Gastroesophageal sphincter (tissue), 4 donors: ENCODE data around the gene ELMO1. TPM values are rescaled to one million over a fixed set of nuclear protein-coding genes. Genes with fewer than 3 reads are reported as not detected.
"Not testable (repeated sequence)": the region's sequence is repeated elsewhere in the genome, so short reads cannot be mapped to it uniquely, and the experiment has no call there.

Source experiments
- ATAC-seq: fragments of 150-250 bp; one replicate; pipeline ENCODE4 v1.9.1; 2016; ENCODE audit warnings: mild to moderate bottlenecking, moderate library complexity
- H3K27ac ChIP-seq, 4 donors: fragments of 200-600 bp; sonication (generic) in 3 of 4; 1 replicate in 3 of 4; 2 replicates in 1 of 4; pipeline ENCODE4 v1.5.1; 2016 to 2019
- H3K27me3 ChIP-seq: fragments of 200-600 bp; sonication (generic); one replicate; pipeline ENCODE4 v1.5.1; 2019
- H3K36me3 ChIP-seq, 2 donors: fragments of 200-600 bp; sonication (generic); one replicate each; pipeline ENCODE4 v1.5.1; 2019; ENCODE audit warnings: control low read depth in 1 of 2
- H3K4me1 ChIP-seq, 3 donors: fragments of 200-600 bp; sonication (generic); 1 replicate in 2 of 3; 2 replicates in 1 of 3; pipeline ENCODE4 v1.5.1; 2016 to 2019; ENCODE audit warnings: control low read depth in 2 of 3
- H3K4me3 ChIP-seq, 2 donors: fragments of 200-600 bp; sonication (generic); one replicate each; pipeline ENCODE4 v1.5.1; 2019; ENCODE audit warnings: mild to moderate bottlenecking in 1 of 2, moderate library complexity in 1 of 2
- H3K9me3 ChIP-seq, 3 donors: fragments of 200-600 bp; sonication (generic); one replicate each; pipeline ENCODE4 v1.5.1; 2017 to 2019; ENCODE audit warnings: control low read depth in 2 of 3
- EP300 ChIP-seq: sonication (generic); formaldehyde crosslinking; IDR thresholded peaks from one replicate; pipeline ENCODE4 v1.6.1; 2017; ENCODE audit warnings: antibody characterized with exemption, mild to moderate bottlenecking
- POLR2A ChIP-seq, 2 donors: fragments of 450-650 bp; IDR thresholded peaks; one replicate each; pipeline ENCODE4 v1.6.1; 2017; ENCODE audit warnings: antibody characterized with exemption in 2 of 2, mild to moderate bottlenecking in 2 of 2, moderate library complexity in 1 of 2
- POLR2AphosphoS5 ChIP-seq: sonication (generic); formaldehyde crosslinking; IDR thresholded peaks from one replicate; pipeline ENCODE4 v1.6.1; 2017; ENCODE audit warnings: antibody characterized with exemption
- WGBS, 2 donors: methylation state at CpG; one replicate each; pipeline ENCODE4 v1.1.5; 2018; ENCODE audit warnings: low coverage in 1 of 2; 5-methylcytosine and 5-hydroxymethylcytosine counted together
- total RNA-seq, 4 donors: library from RNA; depleted of rRNA; stranded (reverse); fragments of >200 nt; gene quantifications; one replicate each; pipeline ENCODE4 v1.1.0, GENCODE V29; 2016
- TF ChIP-seq, protein P1 (sequence below), 4 experiments: fragments of 200-600 bp in 2 of 4; fragments of 450-650 bp in 2 of 4; sonication (generic) in 1 of 4; IDR thresholded peaks; one replicate each; pipeline ENCODE4 v1.5.1; 2017 to 2019; ENCODE audit warnings: antibody characterized with exemption in 4 of 4, mild to moderate bottlenecking in 2 of 4, moderate library complexity in 2 of 4

Gene ELMO1
- total RNA-seq, 4 donors from 2014 or later, result 22.1 to 54.0 (median 42.7) TPM

GRCh38 chr7:36982766-36983165 is 465.9 kb downstream of the ELMO1 start:
- Histone ChIP-seq H3K27me3 (no peaks in the 10 kb centered on the region), H3K9me3 (no peaks in the 10 kb centered on the region), H3K4me1 (peaks cover 9 to 72% (median 16%) of the 10 kb centered on the region in 3 donors), H3K4me3 (no peak overlapping the region), H3K36me3 (no peaks in the 10 kb centered on the region), H3K27ac (peak overlapping the region in 2 of 4 donors; percentile 28 to 36)
- WGBS, 2 donors, result 90 to 100% methylated on average over 1 to 2 of the region's 3 CpGs
- no peak for ATAC-seq
- TF ChIP-seq POLR2A (IDR thresholded peaks at IDR 0.05), result no peak
- no peak for TF ChIP-seq POLR2AphosphoS5
- TF ChIP-seq, protein P1, sequence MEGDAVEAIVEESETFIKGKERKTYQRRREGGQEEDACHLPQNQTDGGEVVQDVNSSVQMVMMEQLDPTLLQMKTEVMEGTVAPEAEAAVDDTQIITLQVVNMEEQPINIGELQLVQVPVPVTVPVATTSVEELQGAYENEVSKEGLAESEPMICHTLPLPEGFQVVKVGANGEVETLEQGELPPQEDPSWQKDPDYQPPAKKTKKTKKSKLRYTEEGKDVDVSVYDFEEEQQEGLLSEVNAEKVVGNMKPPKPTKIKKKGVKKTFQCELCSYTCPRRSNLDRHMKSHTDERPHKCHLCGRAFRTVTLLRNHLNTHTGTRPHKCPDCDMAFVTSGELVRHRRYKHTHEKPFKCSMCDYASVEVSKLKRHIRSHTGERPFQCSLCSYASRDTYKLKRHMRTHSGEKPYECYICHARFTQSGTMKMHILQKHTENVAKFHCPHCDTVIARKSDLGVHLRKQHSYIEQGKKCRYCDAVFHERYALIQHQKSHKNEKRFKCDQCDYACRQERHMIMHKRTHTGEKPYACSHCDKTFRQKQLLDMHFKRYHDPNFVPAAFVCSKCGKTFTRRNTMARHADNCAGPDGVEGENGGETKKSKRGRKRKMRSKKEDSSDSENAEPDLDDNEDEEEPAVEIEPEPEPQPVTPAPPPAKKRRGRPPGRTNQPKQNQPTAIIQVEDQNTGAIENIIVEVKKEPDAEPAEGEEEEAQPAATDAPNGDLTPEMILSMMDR (IDR thresholded peaks at IDR 0.05), result no peak
- no peak for TF ChIP-seq EP300

DNA sequence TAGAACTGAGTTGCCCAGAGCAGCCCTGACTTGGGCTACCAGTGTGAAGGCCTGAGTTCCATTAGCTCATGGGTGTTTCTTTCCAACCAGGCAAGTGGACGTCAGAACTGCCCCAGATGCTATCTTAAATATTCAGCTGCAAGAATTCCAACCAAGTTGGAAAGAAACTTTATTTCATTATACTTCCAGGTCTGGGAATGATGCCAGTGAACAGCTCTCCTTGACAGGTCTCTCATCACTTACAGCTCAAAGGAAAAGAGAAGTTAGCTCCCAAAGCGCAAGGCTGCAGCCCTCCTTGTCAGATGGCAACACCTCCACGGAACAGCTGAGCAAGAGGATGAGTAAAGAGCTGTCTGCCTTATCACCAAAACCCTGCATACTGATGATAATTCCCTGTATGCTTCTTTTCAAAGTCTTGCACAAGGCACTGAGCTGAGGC is 468.8 kb downstream of the ELMO1 start:
- TF ChIP-seq POLR2AphosphoS5, result peak; percentile 65
- no peak for TF ChIP-seq POLR2A (IDR thresholded peaks at IDR 0.05)
- H3K4me3 ChIP-seq, result no peak overlapping the region
- peaks cover 9 to 47% (median 12%) of the 10 kb centered on the region in 3 donors for H3K4me1 ChIP-seq
- H3K9me3 ChIP-seq, result no peaks in the 10 kb centered on the region
- peak overlapping the region; percentile 80 to 98 (median 82) for H3K27ac ChIP-seq
- no peaks in the 10 kb centered on the region for H3K27me3 ChIP-seq
- no peaks in the 10 kb centered on the region for H3K36me3 ChIP-seq
- ATAC-seq, result peak; percentile 88
- 42 to 60% methylated on average over 1 to 3 of the region's 3 CpGs for WGBS, 2 donors

DNA sequence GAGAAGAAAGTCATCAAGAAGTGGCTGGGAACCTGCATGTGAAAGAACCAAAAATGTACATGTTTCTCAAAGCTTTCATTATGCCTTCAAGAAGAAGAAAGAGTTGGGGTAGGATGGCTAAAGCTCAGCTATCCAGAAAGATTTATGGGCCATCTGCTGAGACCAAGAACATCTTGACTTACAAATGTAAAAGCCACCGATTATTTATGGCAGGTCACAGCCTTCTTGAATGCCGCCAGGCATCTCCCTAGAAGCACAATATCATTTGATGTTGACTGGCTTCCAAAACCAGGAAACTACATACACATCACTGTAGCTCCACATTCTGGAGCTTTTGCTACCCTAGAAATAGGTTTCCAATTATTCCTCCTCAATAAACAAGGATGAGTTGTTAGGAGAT is 470.2 kb downstream of the ELMO1 start:
- Histone ChIP-seq H3K9me3 (no peaks in the 10 kb centered on the region), H3K36me3 (no peaks in the 10 kb centered on the region), H3K4me3 (no peak overlapping the region), H3K27ac (peak overlapping the region in 2 of 4 donors; percentile 81 to 84), H3K4me1 (peaks cover 4 to 33% (median 9%) of the 10 kb centered on the region in 3 donors), H3K27me3 (no peaks in the 10 kb centered on the region)
- 75 to 100% methylated on average over 1 to 2 of the region's 2 CpGs for WGBS, 2 donors
- no peak for ATAC-seq
- TF ChIP-seq POLR2AphosphoS5 (no peak), POLR2A (IDR thresholded peaks at IDR 0.05) (no peak), EP300 (no peak)
- TF ChIP-seq, protein P1 (IDR thresholded peaks at IDR 0.05), result no peak

DNA sequence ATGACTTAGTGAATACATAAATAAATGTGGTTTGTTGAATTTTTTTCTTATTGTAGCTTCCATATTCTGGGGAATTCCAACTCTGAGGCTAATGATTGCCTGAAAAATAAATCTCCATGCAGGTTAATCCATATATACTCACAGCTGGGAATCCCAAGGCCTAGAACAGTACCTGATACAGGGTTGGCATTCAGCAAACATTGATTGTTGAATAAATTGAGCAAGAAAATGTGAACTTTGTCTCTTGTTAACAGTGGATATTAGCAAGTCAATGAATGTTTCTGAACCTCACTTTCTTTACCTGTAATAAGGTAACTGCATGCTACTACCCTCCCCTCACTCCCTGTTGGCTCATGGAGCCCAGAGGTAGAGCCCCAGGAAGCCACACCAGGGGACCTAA is 470.8 kb downstream of the ELMO1 start:
- TF ChIP-seq, protein P1 (IDR thresholded peaks at IDR 0.05), result no peak
- no peak for TF ChIP-seq POLR2A (IDR thresholded peaks at IDR 0.05)
- TF ChIP-seq EP300, result no peak
- no peak for TF ChIP-seq POLR2AphosphoS5
- no peaks in the 10 kb centered on the region for H3K36me3 ChIP-seq
- H3K27ac ChIP-seq, result peak overlapping the region in 2 of 4 donors; percentile 81 to 84
- no peak overlapping the region for H3K4me3 ChIP-seq
- peaks cover 4 to 31% (median 9%) of the 10 kb centered on the region in 3 donors for H3K4me1 ChIP-seq
- no peaks in the 10 kb centered on the region for H3K27me3 ChIP-seq
- ATAC-seq, result no peak
- no peaks in the 10 kb centered on the region for H3K9me3 ChIP-seq

- 100% methylated on average over 1 of the region's 28 CpGs; no CpG with 5 or more reads in 1 of the 2 donors for WGBS, 2 donors
- H3K4me3 ChIP-seq, H3K9me3 ChIP-seq, H3K27ac ChIP-seq, H3K36me3 ChIP-seq, H3K27me3 ChIP-seq, ATAC-seq: not testable (repeated sequence)
- H3K4me1 ChIP-seq, result peaks cover 0 to 21% (median 3%) of the 10 kb centered on the region in 3 donors
These were observed 475.1 kb downstream of the ELMO1 start for GRCh38 chr7:36973534-36973933.

GRCh38 chr7:36972140-36972518 is 476.5 kb downstream of the ELMO1 start:
- Histone ChIP-seq H3K27ac (no peak overlapping the region), H3K4me1 (peaks cover 3 to 35% (median 3%) of the 10 kb centered on the region in 3 donors), H3K9me3 (no peaks in the 10 kb centered on the region), H3K27me3 (no peaks in the 10 kb centered on the region), H3K4me3 (no peak overlapping the region), H3K36me3 (no peaks in the 10 kb centered on the region)
- TF ChIP-seq EP300 (no peak), POLR2AphosphoS5 (no peak), POLR2A (IDR thresholded peaks at IDR 0.05) (no peak)
- TF ChIP-seq, protein P1 (IDR thresholded peaks at IDR 0.05), result no peak
- WGBS, 2 donors, result 77 to 82% methylated on average over 4 to 5 of the region's 5 CpGs
- ATAC-seq, result no peak
